SK-N-SH treated with all-trans-retinoic acid at 6 μM for 48 hours (cell line): ENCODE results near the gene TPST2.

ENCODE experiments used
- CREB5 ChIP-seq: fragments of 250-450 bp; sonication (Bioruptor Pico); IDR thresholded peaks from 2 replicates; pipeline ENCODE4 v1.5.1; 2020; ENCODE audit warnings: low read depth, mild to moderate bottlenecking, moderate library complexity
- ESRRG ChIP-seq: fragments of 250-450 bp; sonication (Bioruptor Pico); IDR thresholded peaks from 2 replicates; pipeline ENCODE4 v1.6.1; 2021; ENCODE audit warnings: mild to moderate bottlenecking
- ISL1 ChIP-seq: fragments of 250-450 bp; sonication (Bioruptor Pico); IDR thresholded peaks from 2 replicates; pipeline ENCODE4 v2.1.2; 2022; ENCODE audit warnings: mild to moderate bottlenecking, moderate library complexity
- PATZ1 ChIP-seq: fragments of 250-450 bp; sonication (Bioruptor Pico); IDR thresholded peaks from 2 replicates; pipeline ENCODE4 v1.8.0; 2020; ENCODE audit warnings: mild to moderate bottlenecking, moderate library complexity, borderline replicate concordance
- PPARA ChIP-seq: fragments of 250-450 bp; sonication (Bioruptor Pico); IDR thresholded peaks from 2 replicates; pipeline ENCODE4 v1.5.0; 2020; ENCODE audit warnings: mild to moderate bottlenecking, borderline replicate concordance
- RARB ChIP-seq: fragments of 250-450 bp; sonication (Bioruptor Pico); IDR thresholded peaks from 2 replicates; pipeline ENCODE4 v1.8.0; 2021; ENCODE audit warnings: mild to moderate bottlenecking, moderate library complexity
- SNAI2 ChIP-seq: fragments of 250-450 bp; sonication (Bioruptor Pico); IDR thresholded peaks from 2 replicates; pipeline ENCODE4 v1.5.0; 2020; ENCODE audit warnings: mild to moderate bottlenecking, moderate library complexity
- ZC3H10 ChIP-seq: fragments of 250-450 bp; sonication (Bioruptor Pico); IDR thresholded peaks from 2 replicates; pipeline ENCODE4 v1.5.1; 2021; ENCODE audit warnings: mild to moderate bottlenecking, moderate library complexity
- ZFP30 ChIP-seq: fragments of 450-650 bp; formaldehyde crosslinking; IDR thresholded peaks from 2 replicates; pipeline ENCODE4 v1.5.0; 2022; ENCODE audit warnings: mild to moderate bottlenecking, moderate library complexity
- ZNF565 ChIP-seq: fragments of 450-650 bp; formaldehyde crosslinking; conservative IDR thresholded peaks from 2 replicates; pipeline ENCODE4 v1.5.0; 2020; ENCODE audit warnings: low read depth, mild to moderate bottlenecking, moderate library complexity
- ZNF8 ChIP-seq: fragments of 450-650 bp; formaldehyde crosslinking; IDR thresholded peaks from 2 replicates; pipeline ENCODE4 v1.5.0; 2020; ENCODE audit warnings: mild to moderate bottlenecking, moderate library complexity

GRCh38 chr22:26567610-26568009 is 22.3 kb downstream of the TPST2 start:
- TF ChIP-seq ZFP30 (no peak), PPARA (CRISPR knock-in tag) (no peak), ZNF565 (CRISPR knock-in tag) (no peak), CREB5 (CRISPR knock-in tag) (no peak), ZC3H10 (no peak), PATZ1 (CRISPR knock-in tag) (no peak), ESRRG (CRISPR knock-in tag) (no peak), ISL1 (CRISPR knock-in tag) (no peak), SNAI2 (no peak), RARB (CRISPR knock-in tag) (no peak), ZNF8 (CRISPR knock-in tag) (no peak)
